H9 (cell line): ENCODE data around the gene KRT6C. TPM values are rescaled to one million over a fixed set of nuclear protein-coding genes. Genes with fewer than 3 reads are reported as not detected.

Experiments used
- DNase-seq: peaks from one replicate; pipeline ENCODE4 v3.0.0-alpha.2; 2017
- H2AFZ ChIP-seq: one replicate; pipeline ENCODE4 v1.6.1; 2013; ENCODE audit warnings: mild to moderate bottlenecking, low read length, control low read depth, moderate library complexity
- H2AK5ac ChIP-seq: 2 replicates; pipeline ENCODE4 v1.6.1; 2013; ENCODE audit warnings: low read length, control low read depth, mixed read lengths; ENCODE audit not compliant: insufficient read length
- H2BK120ac ChIP-seq: one replicate; pipeline ENCODE4 v1.6.1; 2013; ENCODE audit warnings: low read depth, mild to moderate bottlenecking, low read length, control low read depth, inconsistent platforms; ENCODE audit not compliant: poor library complexity, severe bottlenecking
- H2BK12ac ChIP-seq: 2 replicates; pipeline ENCODE4 v1.6.1; 2013; ENCODE audit warnings: low read length, control low read depth, mixed read lengths, low read depth; ENCODE audit not compliant: insufficient read length
- H2BK15ac ChIP-seq: 2 replicates; pipeline ENCODE4 v1.6.1; 2013; ENCODE audit warnings: low read depth, low read length, control low read depth
- H2BK20ac ChIP-seq: one replicate; pipeline ENCODE4 v1.6.1; 2013; ENCODE audit warnings: low read depth, mild to moderate bottlenecking, low read length, control low read depth, inconsistent platforms; ENCODE audit not compliant: poor library complexity, severe bottlenecking
- H2BK5ac ChIP-seq: 2 replicates; pipeline ENCODE4 v1.6.1; 2013; ENCODE audit warnings: low read length, control low read depth, mixed read lengths; ENCODE audit not compliant: insufficient read length
- H3K14ac ChIP-seq: 2 replicates; pipeline ENCODE4 v1.6.1; 2013; ENCODE audit warnings: low read length, control low read depth; ENCODE audit not compliant: insufficient read depth
- H3K18ac ChIP-seq: 2 replicates; pipeline ENCODE4 v1.6.1; 2013; ENCODE audit warnings: low read depth, mild to moderate bottlenecking, mixed read lengths, low read length, control low read depth; ENCODE audit not compliant: insufficient read length
- H3K23ac ChIP-seq: 2 replicates; pipeline ENCODE4 v1.6.1; 2013; ENCODE audit warnings: low read length, control low read depth, mixed read lengths, low read depth; ENCODE audit not compliant: insufficient read length
- H3K23me2 ChIP-seq: 2 replicates; pipeline ENCODE4 v1.6.1; 2013; ENCODE audit warnings: low read depth, mild to moderate bottlenecking, mixed read lengths, low read length, control low read depth; ENCODE audit not compliant: insufficient read length, poor library complexity, severe bottlenecking
- H3K27ac ChIP-seq: 2 replicates; pipeline ENCODE4 v1.5.1; 2013; ENCODE audit warnings: low read length, control low read depth, mixed read lengths, low read depth; ENCODE audit not compliant: insufficient read length
- H3K27me3 ChIP-seq: 2 replicates; pipeline ENCODE4 v1.6.1; 2013; ENCODE audit warnings: low read length, control low read depth, inconsistent platforms; ENCODE audit not compliant: insufficient read depth
- H3K4ac ChIP-seq: 2 replicates; pipeline ENCODE4 v1.6.1; 2013; ENCODE audit warnings: low read depth, mild to moderate bottlenecking, control low read depth, inconsistent platforms, low read length, moderate library complexity
- H3K4me1 ChIP-seq: 2 replicates; pipeline ENCODE4 v1.6.1; 2013; ENCODE audit warnings: low read length, control low read depth, inconsistent platforms; ENCODE audit not compliant: insufficient read depth
- H3K4me2 ChIP-seq: 2 replicates; pipeline ENCODE4 v1.6.1; 2013; ENCODE audit warnings: low read length, control low read depth, mixed read lengths; ENCODE audit not compliant: insufficient read length, insufficient read depth
- H3K56ac ChIP-seq: 2 replicates; pipeline ENCODE4 v1.6.1; 2013; ENCODE audit warnings: low read depth, mild to moderate bottlenecking, mixed read lengths, low read length, control low read depth; ENCODE audit not compliant: insufficient read length
- H3K79me1 ChIP-seq: 2 replicates; pipeline ENCODE4 v1.6.1; 2013; ENCODE audit warnings: low read depth, mild to moderate bottlenecking, moderate library complexity, low read length, control low read depth, inconsistent platforms; ENCODE audit not compliant: insufficient read depth, poor library complexity, severe bottlenecking
- H3K79me2 ChIP-seq: 2 replicates; pipeline ENCODE4 v1.6.1; 2013; ENCODE audit warnings: low read length, control low read depth, inconsistent platforms; ENCODE audit not compliant: insufficient read depth
- H3K9ac ChIP-seq: 2 replicates; pipeline ENCODE4 v1.6.1; 2013; ENCODE audit warnings: low read length, control low read depth, mixed read lengths; ENCODE audit not compliant: insufficient read length; ENCODE audit errors: extremely low read depth
- H3K9me3 ChIP-seq: one replicate; pipeline ENCODE4 v1.6.1; 2013; ENCODE audit warnings: low read depth, low read length, inconsistent platforms; ENCODE audit not compliant: control insufficient read depth
- H3T11ph ChIP-seq: one replicate; pipeline ENCODE4 v1.6.1; 2013; ENCODE audit warnings: mild to moderate bottlenecking, low read length, control low read depth, inconsistent platforms
- H4K20me1 ChIP-seq: one replicate; pipeline ENCODE4 v1.6.1; 2013; ENCODE audit not compliant: control insufficient read depth, insufficient read length, insufficient read depth
- H4K5ac ChIP-seq: 2 replicates; pipeline ENCODE4 v1.6.1; 2013; ENCODE audit warnings: low read depth, mild to moderate bottlenecking, mixed read lengths, low read length, control low read depth; ENCODE audit not compliant: insufficient read length
- H4K8ac ChIP-seq: replicated peaks from 2 replicates; pipeline ENCODE4 v1.6.1; 2013; ENCODE audit warnings: low read length, control low read depth, mixed read lengths, low read depth; ENCODE audit not compliant: insufficient read length
- H4K91ac ChIP-seq: 2 replicates; pipeline ENCODE4 v1.6.1; 2013; ENCODE audit warnings: low read depth, mild to moderate bottlenecking, moderate library complexity, mixed read lengths, low read length, control low read depth; ENCODE audit not compliant: insufficient read length
- H3K27ac Mint-ChIP-seq, 3 experiments: 2 replicates in 2 of 3; 3 replicates in 1 of 3; pipeline ENCODE4 v1.8.0; 2020 to 2021; ENCODE audit warnings: mixed read lengths in 3 of 3, mild to moderate bottlenecking in 1 of 3, moderate library complexity in 1 of 3
- H3K27me3 Mint-ChIP-seq: 2 replicates; pipeline ENCODE4 v1.8.0; 2021; ENCODE audit warnings: low read depth, mild to moderate bottlenecking, moderate library complexity, mixed read lengths
- H3K36me3 Mint-ChIP-seq, 3 experiments: 2 replicates in 2 of 3; 3 replicates in 1 of 3; pipeline ENCODE4 v1.8.0; 2020 to 2021; ENCODE audit warnings: low read depth in 3 of 3, mixed read lengths in 3 of 3; ENCODE audit not compliant: insufficient read depth in 1 of 3
- H3K4me1 Mint-ChIP-seq, 2 experiments: 2 replicates each; pipeline ENCODE4 v1.8.0; 2020; ENCODE audit warnings: mixed read lengths in 2 of 2
- H3K4me3 Mint-ChIP-seq, 2 experiments: 2 replicates in 1 of 2; 3 replicates in 1 of 2; pipeline ENCODE4 v1.8.0; 2020 to 2021; ENCODE audit warnings: mild to moderate bottlenecking in 2 of 2, mixed read lengths in 2 of 2, moderate library complexity in 1 of 2
- H3K9me3 Mint-ChIP-seq, 2 experiments: 2 replicates in 1 of 2; 3 replicates in 1 of 2; pipeline ENCODE4 v1.8.0; 2020; ENCODE audit warnings: mild to moderate bottlenecking in 2 of 2, mixed read lengths in 2 of 2, moderate library complexity in 1 of 2
- WGBS: extraction: QIAGEN DNeasy Blood & Tissue Kit; methylation state at CpG from one replicate; pipeline ENCODE4 v1.1.7; 2013; ENCODE audit warnings: missing lambda C conversion rate, low lambda C conversion rate, mixed read lengths; ENCODE audit not compliant: insufficient read length; ENCODE audit errors: extremely low coverage; 5-methylcytosine and 5-hydroxymethylcytosine counted together
- total RNA-seq: library from RNA; stranded (reverse); gene quantifications from 2 replicates; pipeline ENCODE4 v1.2.1, GENCODE V29; 2021
- TF ChIP-seq, protein P1 (sequence below): fragments of 200-600 bp; sonication (generic); conservative IDR thresholded peaks from 3 replicates; pipeline ENCODE4 v1.8.0; 2021; ENCODE audit warnings: antibody characterized with exemption, mild to moderate bottlenecking

Gene KRT6C
- total RNA-seq, 1 experiment from 2014 or later = not detected

DNA sequence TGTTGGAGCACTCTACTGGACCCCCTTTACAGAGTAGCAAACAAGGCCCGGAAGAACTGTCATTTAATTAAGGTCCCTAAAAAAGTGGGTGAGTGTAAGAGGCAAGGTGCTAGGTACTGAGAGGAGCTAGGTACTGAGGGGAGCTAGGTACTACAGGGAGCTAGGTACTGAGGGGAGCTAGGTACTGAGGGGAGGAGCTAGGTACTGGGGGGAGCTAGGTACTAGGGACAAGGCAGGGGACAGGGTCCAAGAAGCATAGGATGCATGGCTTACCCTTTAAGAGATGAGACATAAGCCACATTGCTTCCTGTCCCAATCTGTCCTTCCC lies 41.7 kb upstream of the KRT6C start:
- Histone ChIP-seq H3K14ac (no peak overlapping the region), H3K56ac (no peak overlapping the region), H2AK5ac (no peak overlapping the region), H3K23ac (no peak overlapping the region), H2BK20ac (no peak overlapping the region), H3K79me2 (no peaks in the 10 kb centered on the region), H2BK12ac (no peak overlapping the region), H3K18ac (no peak overlapping the region), H2AFZ (no peak overlapping the region), H3K9me3 (no peaks in the 10 kb centered on the region), H3K4me2 (no peak overlapping the region), H2BK120ac (no peak overlapping the region), H3K27me3 (no peaks in the 10 kb centered on the region), H4K8ac (no peak overlapping the region), H3T11ph (no peak overlapping the region), H4K5ac (no peak overlapping the region), H3K4me1 (no peaks in the 10 kb centered on the region), H2BK5ac (no peak overlapping the region), H3K9ac (no peak overlapping the region), H3K23me2 (no peaks in the 10 kb centered on the region), H2BK15ac (no peak overlapping the region), H4K91ac (no peak overlapping the region), H3K79me1 (no peaks in the 10 kb centered on the region), H3K4ac (no peak overlapping the region), H3K27ac (no peak overlapping the region), H4K20me1 (no peaks in the 10 kb centered on the region)
- TF ChIP-seq, protein P1, sequence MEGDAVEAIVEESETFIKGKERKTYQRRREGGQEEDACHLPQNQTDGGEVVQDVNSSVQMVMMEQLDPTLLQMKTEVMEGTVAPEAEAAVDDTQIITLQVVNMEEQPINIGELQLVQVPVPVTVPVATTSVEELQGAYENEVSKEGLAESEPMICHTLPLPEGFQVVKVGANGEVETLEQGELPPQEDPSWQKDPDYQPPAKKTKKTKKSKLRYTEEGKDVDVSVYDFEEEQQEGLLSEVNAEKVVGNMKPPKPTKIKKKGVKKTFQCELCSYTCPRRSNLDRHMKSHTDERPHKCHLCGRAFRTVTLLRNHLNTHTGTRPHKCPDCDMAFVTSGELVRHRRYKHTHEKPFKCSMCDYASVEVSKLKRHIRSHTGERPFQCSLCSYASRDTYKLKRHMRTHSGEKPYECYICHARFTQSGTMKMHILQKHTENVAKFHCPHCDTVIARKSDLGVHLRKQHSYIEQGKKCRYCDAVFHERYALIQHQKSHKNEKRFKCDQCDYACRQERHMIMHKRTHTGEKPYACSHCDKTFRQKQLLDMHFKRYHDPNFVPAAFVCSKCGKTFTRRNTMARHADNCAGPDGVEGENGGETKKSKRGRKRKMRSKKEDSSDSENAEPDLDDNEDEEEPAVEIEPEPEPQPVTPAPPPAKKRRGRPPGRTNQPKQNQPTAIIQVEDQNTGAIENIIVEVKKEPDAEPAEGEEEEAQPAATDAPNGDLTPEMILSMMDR = no peak
- no peak overlapping the region for H3K27ac Mint-ChIP-seq
- no CpG with 5 or more reads among the region's 1 CpG for WGBS
- H3K27me3 Mint-ChIP-seq = peaks cover 6% of the 10 kb centered on the region
- peaks cover 0 to 7% (median 0%) of the 10 kb centered on the region in 3 experiments; a peak in 2 of 7 replicates for H3K36me3 Mint-ChIP-seq
- no peak for DNase-seq
- H3K4me1 Mint-ChIP-seq = peaks cover 0 to 4% of the 10 kb centered on the region in 2 experiments; a peak in 3 of 4 replicates
- H3K4me3 Mint-ChIP-seq = no peak overlapping the region
- peaks cover 8 to 11% of the 10 kb centered on the region in 2 experiments for H3K9me3 Mint-ChIP-seq
